HUES64 (cell line): ENCODE measurements around the gene DRG2.

Experiments
- H3K27ac ChIP-seq: 2 replicates; pipeline ENCODE4 v1.7.0; 2013; ENCODE audit warnings: low read depth, low read length, inconsistent platforms
- H3K27me3 ChIP-seq: 2 replicates; pipeline ENCODE4 v1.6.1; 2013; ENCODE audit warnings: mild to moderate bottlenecking, low read length; ENCODE audit not compliant: insufficient read depth
- H3K36me3 ChIP-seq: 2 replicates; pipeline ENCODE4 v1.6.1; 2013; ENCODE audit warnings: mild to moderate bottlenecking, low read length; ENCODE audit not compliant: insufficient read depth
- H3K4me1 ChIP-seq: 2 replicates; pipeline ENCODE4 v1.6.1; 2013; ENCODE audit warnings: mild to moderate bottlenecking, low read length, moderate library complexity; ENCODE audit not compliant: insufficient read depth
- H3K4me3 ChIP-seq: 2 replicates; pipeline ENCODE4 v1.5.1; 2013; ENCODE audit warnings: mild to moderate bottlenecking, low read length, moderate library complexity
- H3K9ac ChIP-seq: 2 replicates; pipeline ENCODE4 v1.6.1; 2013; ENCODE audit warnings: mild to moderate bottlenecking, low read depth, low read length
- H3K9me3 ChIP-seq: 2 replicates; pipeline ENCODE4 v1.6.1; 2013; ENCODE audit warnings: low read depth, low read length; ENCODE audit not compliant: insufficient read depth
- WGBS: fragments of 150-250, 120-280 bp; methylation state at CpG from one replicate; pipeline ENCODE4 v1.1.7; 2013; ENCODE audit warnings: missing lambda C conversion rate; 5-methylcytosine and 5-hydroxymethylcytosine counted together

DRG2 gene

DNA sequence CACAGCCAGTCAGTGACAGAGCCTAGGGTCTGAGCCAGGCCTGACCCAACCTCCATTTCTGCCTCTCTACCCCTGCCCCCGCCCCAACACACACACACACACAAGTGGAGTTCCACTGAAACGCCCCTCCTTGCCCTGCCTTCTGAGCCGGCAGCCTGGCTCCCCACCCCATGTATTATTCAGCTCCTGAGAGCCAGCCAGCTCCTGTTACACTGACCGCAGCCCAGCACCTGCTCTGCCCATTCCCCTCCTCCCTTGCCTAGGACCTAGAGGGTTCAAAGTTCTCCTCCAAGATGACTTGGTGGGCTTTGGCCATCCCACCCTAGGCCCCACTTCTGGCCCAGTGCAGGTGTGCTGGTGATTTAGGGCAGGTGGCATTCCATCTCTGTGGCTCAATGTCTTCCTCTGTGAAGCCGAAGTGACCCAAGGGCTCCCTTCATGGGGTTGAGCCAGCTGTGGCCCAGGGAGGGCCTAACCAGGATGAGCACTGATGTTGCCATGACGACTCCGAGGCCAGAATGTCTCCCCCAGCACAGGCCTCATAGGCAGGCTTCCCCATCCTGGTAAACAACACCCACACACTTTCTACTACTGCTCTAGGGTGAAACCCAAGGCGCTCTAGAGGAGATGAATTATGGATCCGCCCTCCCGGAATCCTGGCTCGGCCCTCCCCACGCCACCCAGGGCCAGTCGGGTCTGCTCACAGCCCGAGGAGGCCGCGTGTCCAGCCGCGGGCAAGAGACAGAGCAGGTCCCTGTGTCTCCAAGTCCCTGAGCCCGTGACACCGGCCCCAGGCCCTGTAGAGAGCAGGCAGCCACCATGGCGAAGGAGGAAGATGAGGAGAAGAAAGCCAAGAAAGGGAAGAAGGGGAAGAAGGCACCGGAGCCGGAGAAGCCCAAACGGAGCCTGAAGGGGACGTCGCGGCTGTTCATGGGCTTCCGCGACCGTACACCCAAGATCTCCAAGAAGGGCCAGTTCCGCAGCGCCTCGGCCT is 30.5 kb downstream of the DRG2 start:
- no peak overlapping the region for H3K9ac ChIP-seq
- WGBS, result 93% methylated on average over 33 of the region's 33 CpGs

DNA sequence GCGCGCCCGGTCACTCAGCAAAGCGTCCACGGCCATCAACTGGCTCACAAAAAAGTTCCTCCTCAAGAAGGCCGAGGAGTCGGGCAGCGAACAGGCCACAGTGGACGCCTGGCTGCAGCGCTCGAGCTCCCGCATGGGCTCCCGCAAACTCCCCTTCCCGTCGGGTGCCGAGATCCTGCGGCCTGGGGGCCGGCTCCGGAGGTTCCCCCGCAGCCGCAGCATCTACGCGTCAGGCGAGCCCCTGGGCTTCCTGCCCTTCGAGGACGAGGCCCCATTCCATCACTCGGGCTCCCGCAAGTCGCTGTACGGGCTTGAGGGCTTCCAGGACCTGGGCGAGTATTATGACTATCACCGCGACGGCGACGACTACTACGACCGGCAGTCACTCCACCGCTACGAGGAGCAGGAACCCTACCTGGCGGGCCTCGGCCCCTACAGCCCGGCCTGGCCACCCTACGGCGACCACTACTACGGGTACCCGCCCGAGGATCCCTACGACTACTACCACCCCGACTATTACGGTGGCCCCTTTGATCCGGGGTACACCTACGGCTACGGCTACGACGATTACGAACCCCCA is 31.5 kb downstream of the DRG2 start:
- Histone ChIP-seq H3K9ac (no peak overlapping the region), H3K9me3 (peaks cover 12% of the 10 kb centered on the region; the same call in 1 of the 2 replicates), H3K4me3 (no peak overlapping the region), H3K27me3 (no peaks in the 10 kb centered on the region), H3K27ac (no peak overlapping the region), H3K4me1 (no peaks in the 10 kb centered on the region), H3K36me3 (no peaks in the 10 kb centered on the region)
- 96% methylated on average over 57 of the region's 57 CpGs for WGBS

More for the DNA sequence above, 30.5 kb downstream of the DRG2 start:
- Histone ChIP-seq H3K9me3 (peaks cover 12% of the 10 kb centered on the region; the same call in 1 of the 2 replicates), H3K4me1 (no peaks in the 10 kb centered on the region), H3K36me3 (no peaks in the 10 kb centered on the region), H3K27me3 (no peaks in the 10 kb centered on the region), H3K4me3 (no peak overlapping the region), H3K27ac (no peak overlapping the region)

DNA sequence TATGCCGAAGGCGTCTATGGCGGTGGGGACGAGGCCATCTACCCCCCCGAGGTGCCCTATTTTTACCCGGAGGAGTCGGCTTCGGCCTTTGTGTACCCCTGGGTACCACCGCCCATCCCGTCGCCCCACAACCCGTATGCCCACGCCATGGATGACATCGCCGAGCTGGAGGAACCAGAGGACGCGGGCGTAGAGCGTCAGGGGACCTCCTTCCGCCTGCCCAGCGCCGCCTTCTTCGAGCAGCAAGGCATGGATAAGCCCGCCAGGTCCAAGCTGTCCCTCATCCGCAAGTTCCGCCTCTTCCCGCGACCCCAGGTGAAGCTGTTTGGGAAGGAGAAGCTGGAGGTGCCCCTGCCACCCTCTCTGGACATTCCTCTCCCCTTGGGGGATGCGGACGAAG is 32.2 kb downstream of the DRG2 start:
- Histone ChIP-seq H3K27ac (no peak overlapping the region), H3K4me3 (no peak overlapping the region)
- WGBS, result 97% methylated on average over 30 of the region's 30 CpGs

DNA sequence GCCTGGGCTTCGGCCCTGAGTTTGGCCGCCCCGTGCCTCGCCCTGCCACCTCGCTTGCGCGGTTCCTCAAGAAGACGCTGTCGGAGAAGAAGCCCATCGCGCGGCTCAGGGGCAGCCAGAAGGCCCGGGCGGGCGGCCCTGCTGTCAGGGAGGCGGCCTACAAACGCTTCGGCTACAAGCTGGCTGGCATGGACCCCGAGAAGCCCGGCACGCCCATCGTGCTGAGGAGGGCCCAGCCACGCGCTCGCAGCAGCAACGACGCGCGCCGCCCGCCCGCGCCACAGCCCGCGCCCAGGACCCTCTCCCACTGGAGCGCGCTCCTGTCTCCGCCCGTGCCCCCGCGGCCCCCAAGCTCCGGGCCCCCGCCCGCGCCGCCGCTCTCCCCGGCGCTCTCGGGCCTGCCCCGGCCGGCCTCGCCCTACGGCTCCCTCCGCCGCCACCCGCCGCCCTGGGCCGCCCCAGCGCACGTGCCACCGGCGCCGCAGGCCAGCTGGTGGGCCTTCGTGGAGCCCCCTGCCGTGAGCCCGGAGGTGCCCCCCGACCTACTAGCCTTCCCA is 32.8 kb downstream of the DRG2 start:
- H3K4me3 ChIP-seq, result no peak overlapping the region
- no peaks in the 10 kb centered on the region for H3K36me3 ChIP-seq
- no peak overlapping the region for H3K27ac ChIP-seq
- 97% methylated on average over 68 of the region's 68 CpGs for WGBS
- no peaks in the 10 kb centered on the region for H3K4me1 ChIP-seq
- peaks cover 12% of the 10 kb centered on the region; the same call in 1 of the 2 replicates for H3K9me3 ChIP-seq
- H3K9ac ChIP-seq, result no peak overlapping the region
- no peaks in the 10 kb centered on the region for H3K27me3 ChIP-seq

More for the DNA sequence above, 32.2 kb downstream of the DRG2 start:
- Histone ChIP-seq H3K9me3 (peaks cover 12% of the 10 kb centered on the region; the same call in 1 of the 2 replicates), H3K4me1 (no peaks in the 10 kb centered on the region), H3K27me3 (no peaks in the 10 kb centered on the region), H3K36me3 (no peaks in the 10 kb centered on the region), H3K9ac (no peak overlapping the region)

DNA sequence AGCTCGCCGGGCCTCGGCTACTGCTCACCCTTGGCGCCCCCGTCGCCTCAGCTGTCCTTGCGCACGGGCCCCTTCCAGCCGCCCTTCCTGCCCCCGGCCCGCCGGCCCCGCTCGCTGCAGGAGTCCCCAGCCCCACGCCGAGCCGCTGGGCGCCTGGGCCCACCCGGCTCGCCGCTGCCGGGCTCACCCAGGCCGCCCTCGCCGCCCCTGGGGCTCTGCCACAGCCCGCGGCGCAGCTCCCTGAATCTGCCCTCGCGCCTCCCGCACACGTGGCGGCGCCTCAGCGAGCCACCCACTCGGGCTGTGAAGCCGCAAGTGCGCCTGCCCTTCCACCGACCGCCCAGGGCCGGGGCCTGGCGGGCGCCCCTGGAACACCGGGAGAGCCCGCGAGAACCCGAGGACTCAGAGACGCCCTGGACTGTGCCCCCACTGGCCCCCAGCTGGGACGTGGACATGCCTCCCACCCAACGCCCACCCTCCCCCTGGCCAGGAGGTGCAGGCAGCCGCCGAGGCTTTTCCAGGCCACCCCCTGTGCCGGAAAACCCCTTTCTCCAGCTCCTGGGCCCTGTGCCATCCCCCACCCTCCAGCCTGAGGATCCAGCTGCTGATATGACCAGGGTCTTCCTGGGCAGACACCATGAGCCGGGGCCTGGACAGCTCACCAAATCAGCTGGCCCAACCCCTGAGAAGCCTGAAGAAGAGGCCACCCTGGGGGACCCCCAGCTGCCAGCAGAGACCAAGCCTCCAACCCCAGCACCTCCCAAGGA is 33.6 kb downstream of the DRG2 start:
- H3K27ac ChIP-seq, result no peak overlapping the region
- H3K9me3 ChIP-seq, result peaks cover 12% of the 10 kb centered on the region; the same call in 1 of the 2 replicates
- no peak overlapping the region for H3K9ac ChIP-seq
- 95% methylated on average over 54 of the region's 54 CpGs for WGBS
- H3K27me3 ChIP-seq, result no peaks in the 10 kb centered on the region
- no peak overlapping the region for H3K4me3 ChIP-seq
- H3K4me1 ChIP-seq, result no peaks in the 10 kb centered on the region
- no peaks in the 10 kb centered on the region for H3K36me3 ChIP-seq

DNA sequence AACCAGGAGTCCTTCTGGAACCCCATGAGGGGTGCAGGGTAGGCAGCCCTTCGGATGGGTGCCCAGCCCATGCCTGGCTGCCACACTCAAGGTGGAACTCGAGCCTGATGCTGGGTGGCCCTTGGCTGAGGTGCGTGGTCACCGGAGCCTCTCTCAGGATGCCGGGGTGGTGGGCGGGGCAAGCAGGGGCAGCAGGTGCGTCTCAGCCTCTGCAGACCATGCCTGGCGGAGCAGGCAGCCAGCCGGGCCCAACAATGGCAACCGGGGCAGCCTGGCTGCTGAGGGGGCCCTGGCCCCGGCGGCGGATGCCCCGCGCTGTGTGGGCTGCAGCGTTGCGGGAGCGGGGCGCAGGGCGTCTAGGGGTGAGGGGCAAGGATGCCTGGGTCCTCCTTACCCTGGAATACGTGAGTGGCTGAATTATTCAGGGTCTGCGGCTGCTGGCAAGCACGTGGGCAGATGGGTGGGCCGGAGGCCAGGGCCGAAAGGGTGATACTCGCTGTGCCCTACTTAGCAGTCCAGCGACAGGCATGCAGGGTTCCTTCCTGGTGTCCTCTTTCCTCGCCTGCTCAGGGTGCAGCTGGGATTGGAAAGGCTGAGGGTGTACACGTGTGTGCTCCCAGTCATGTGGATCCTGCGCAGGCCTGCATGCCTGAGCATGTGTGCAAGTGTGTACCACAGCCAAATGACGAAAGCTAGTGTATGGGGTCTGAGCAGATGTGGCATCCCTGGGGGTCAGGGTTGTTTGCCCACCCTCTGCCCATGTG is 35.4 kb downstream of the DRG2 start:
- Histone ChIP-seq H3K27me3 (no peaks in the 10 kb centered on the region; the same call in 1 of the 2 replicates), H3K36me3 (no peaks in the 10 kb centered on the region), H3K9me3 (peaks cover 12% of the 10 kb centered on the region; the same call in 1 of the 2 replicates), H3K9ac (no peak overlapping the region), H3K4me1 (no peaks in the 10 kb centered on the region), H3K4me3 (no peak overlapping the region), H3K27ac (no peak overlapping the region)
- 91% methylated on average over 31 of the region's 31 CpGs for WGBS

DNA sequence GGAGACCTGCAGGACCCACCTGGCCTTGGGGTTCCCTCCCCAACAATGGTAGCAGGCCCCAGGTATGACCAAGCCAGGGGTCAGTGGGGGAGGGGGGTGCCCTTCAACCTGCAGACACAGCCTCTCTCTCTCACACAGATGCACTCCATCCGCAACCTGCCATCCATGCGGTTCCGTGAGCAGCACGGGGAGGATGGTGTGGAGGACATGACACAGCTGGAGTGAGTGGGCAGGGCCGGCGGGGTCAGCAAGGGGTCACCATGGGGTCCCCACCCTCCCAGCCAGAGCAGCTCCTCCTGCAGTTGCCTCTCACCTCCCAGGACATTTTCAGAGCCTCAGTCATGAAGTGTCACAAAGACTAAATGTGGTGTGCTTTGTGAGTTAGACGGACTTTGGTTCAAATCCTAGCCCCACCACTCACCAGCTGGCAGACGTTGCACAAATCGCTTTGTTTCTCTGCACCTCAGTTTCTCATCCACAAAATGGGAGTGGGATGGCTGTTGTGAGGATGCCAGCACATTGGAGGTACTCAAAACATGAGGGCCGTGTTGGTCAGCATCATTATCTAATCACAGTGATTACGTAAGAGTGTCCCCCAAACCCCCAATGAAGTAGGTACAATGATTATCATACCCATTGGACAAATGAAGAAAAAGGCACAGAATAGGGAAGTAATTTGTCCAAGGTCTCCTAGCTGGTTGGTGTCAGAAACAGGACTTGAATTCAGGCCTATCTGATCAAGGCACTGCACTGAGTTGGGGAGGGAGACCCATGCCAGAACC is 36.8 kb downstream of the DRG2 start:
- no peaks in the 10 kb centered on the region for H3K36me3 ChIP-seq
- 93% methylated on average over 10 of the region's 11 CpGs for whole genome bisulfite sequencing

DNA sequence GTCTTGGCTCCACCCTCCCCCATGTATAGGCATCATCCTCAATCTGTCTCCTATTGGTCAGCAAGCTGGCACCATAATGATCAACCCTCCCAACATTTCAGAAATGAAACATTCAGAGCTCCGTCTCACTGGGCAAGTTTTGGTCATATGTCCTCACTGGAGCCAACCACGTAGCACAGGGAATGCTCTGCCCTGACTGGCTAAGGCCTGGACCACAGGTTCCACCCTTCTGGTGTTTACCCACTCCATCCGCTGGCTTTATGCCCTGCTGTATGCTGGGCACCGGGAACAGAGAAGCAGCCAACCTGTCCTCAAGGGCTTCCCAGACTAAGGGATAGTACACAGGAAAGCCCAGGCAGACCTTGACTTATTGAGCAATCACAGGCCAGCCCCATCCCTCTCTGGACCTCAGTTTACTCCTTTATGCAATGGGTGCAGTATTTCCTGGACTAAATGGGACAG is 41.3 kb downstream of the DRG2 start:
- H3K4me1 ChIP-seq, result no peaks in the 10 kb centered on the region
- H3K27me3 ChIP-seq, result no peaks in the 10 kb centered on the region; the same call in 1 of the 2 replicates
- no peak overlapping the region for H3K9ac ChIP-seq
- H3K9me3 ChIP-seq, result no peaks in the 10 kb centered on the region
- no peaks in the 10 kb centered on the region for H3K36me3 ChIP-seq
- 88% methylated on average over 4 of the region's 4 CpGs for WGBS
- H3K4me3 ChIP-seq, result no peak overlapping the region
- no peak overlapping the region for H3K27ac ChIP-seq

More for the DNA sequence above, 36.8 kb downstream of the DRG2 start:
- Histone ChIP-seq H3K9me3 (peaks cover 9% of the 10 kb centered on the region; the same call in 1 of the 2 replicates), H3K27ac (no peak overlapping the region), H3K27me3 (no peaks in the 10 kb centered on the region; the same call in 1 of the 2 replicates), H3K4me3 (no peak overlapping the region), H3K4me1 (no peaks in the 10 kb centered on the region), H3K9ac (no peak overlapping the region)

DNA sequence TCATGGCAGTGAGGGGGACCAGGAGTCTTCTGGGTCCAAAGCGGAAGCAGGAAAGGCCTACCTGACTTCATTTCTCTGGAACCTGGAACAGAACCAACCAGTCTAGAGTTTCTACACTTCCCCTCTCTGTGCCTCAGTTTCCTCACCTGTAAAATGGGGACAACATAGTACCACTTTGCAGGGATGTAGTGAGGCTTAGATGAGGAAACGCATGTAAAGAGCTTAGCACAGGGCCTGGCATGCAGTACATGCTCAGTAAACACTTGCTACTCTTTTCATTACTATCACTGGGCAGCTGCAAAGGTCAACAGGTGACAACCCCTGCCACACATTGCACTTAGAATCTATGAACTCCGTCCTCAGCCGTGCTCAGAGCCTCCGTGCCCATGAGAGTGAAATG is 45.0 kb downstream of the DRG2 start:
- Histone ChIP-seq H3K36me3 (no peaks in the 10 kb centered on the region), H3K9me3 (no peaks in the 10 kb centered on the region), H3K27ac (no peak overlapping the region), H3K4me3 (no peak overlapping the region), H3K4me1 (no peaks in the 10 kb centered on the region), H3K27me3 (no peaks in the 10 kb centered on the region; the same call in 1 of the 2 replicates), H3K9ac (no peak overlapping the region)
- 96% methylated on average over 5 of the region's 5 CpGs for WGBS
